A673 (cell line): Measurements from ENCODE around the gene SSUH2. TPM values are rescaled to one million over a fixed set of nuclear protein-coding genes. Genes with fewer than 3 reads are reported as not detected.

ENCODE experiments used
- BruUV-seq: library from RNA; stranded (reverse); fragments of 400-500 nt; replicated peaks from 2 replicates; lab custom pipeline; 2021; lab: Mats Ljungman, UMichigan
- CTCF ChIA-PET: fragments of 300-600 bp; sonication (Branson Sonifier 250); formaldehyde crosslinking; loops from one replicate; lab custom pipeline; 2022; ENCODE audit warnings: antibody characterized with exemption; lab: Charles Lee
- POLR2A ChIA-PET: fragments of 300-600 bp; sonication (Branson Sonifier 250); formaldehyde crosslinking; loops from one replicate; lab custom pipeline; 2022; ENCODE audit warnings: antibody characterized with exemption; ENCODE audit not compliant: low non-redundant PET; lab: Charles Lee
- DNase-seq: peaks from one replicate; pipeline ENCODE4 v3.0.0-alpha.2; 2015; ENCODE audit warnings: low spot score
- H3K27ac ChIP-seq: fragments of 200-600 bp; sonication (generic); 2 replicates; pipeline ENCODE4 v1.5.1; 2016; ENCODE audit warnings: mixed run types, low read depth, mild to moderate bottlenecking, mixed read lengths, antibody characterized with exemption, low read length; ENCODE audit not compliant: poor library complexity, severe bottlenecking
- H3K27me3 ChIP-seq: fragments of 200-600 bp; sonication (generic); replicated peaks from 2 replicates; pipeline ENCODE4 v1.6.1; 2017; ENCODE audit warnings: mixed run types, low read depth, mild to moderate bottlenecking, mixed read lengths, antibody characterized with exemption, low read length; ENCODE audit not compliant: insufficient read depth, poor library complexity
- H3K36me3 ChIP-seq: fragments of 200-600 bp; sonication (generic); 2 replicates; pipeline ENCODE4 v1.6.1; 2016; ENCODE audit warnings: mixed run types, mild to moderate bottlenecking, mixed read lengths, antibody characterized with exemption, low read length; ENCODE audit not compliant: insufficient read depth, poor library complexity, severe bottlenecking
- H3K4me1 ChIP-seq: fragments of 200-600 bp; sonication (generic); 2 replicates; pipeline ENCODE4 v1.6.1; 2017; ENCODE audit warnings: mixed run types, mild to moderate bottlenecking, mixed read lengths, antibody characterized with exemption, low read length; ENCODE audit not compliant: insufficient read depth, poor library complexity, severe bottlenecking
- H3K4me3 ChIP-seq: fragments of 200-600 bp; sonication (generic); 2 replicates; pipeline ENCODE4 v1.5.1; 2016; ENCODE audit warnings: low read depth, mixed run types, mild to moderate bottlenecking, mixed read lengths, low read length; ENCODE audit not compliant: poor library complexity, severe bottlenecking
- H3K9me3 ChIP-seq: fragments of 200-600 bp; sonication (generic); 2 replicates; pipeline ENCODE4 v1.6.1; 2016; ENCODE audit warnings: mixed run types, low read depth, mild to moderate bottlenecking, mixed read lengths, antibody characterized with exemption, low read length; ENCODE audit not compliant: poor library complexity, severe bottlenecking
- EZH2 ChIP-seq: fragments of 200-600 bp; sonication (generic); IDR thresholded peaks from 2 replicates; pipeline ENCODE4 v1.6.1; 2017; ENCODE audit warnings: borderline replicate concordance, low read depth, mild to moderate bottlenecking, mixed read lengths, antibody characterized with exemption, low read length; ENCODE audit not compliant: poor library complexity, severe bottlenecking
- intact Hi-C: fragments of 100-400 bp; cut with micrococcal nuclease; formaldehyde crosslinking; loops from one replicate; pipeline ENCODE4 v1.10.0; 2022; ENCODE audit not compliant: unreplicated experiment
- total RNA-seq: library from RNA; stranded (reverse); gene quantifications from 2 replicates; pipeline ENCODE4 v1.2.3, GENCODE V29; 2021
- TF ChIP-seq, protein P1 (sequence below): fragments of 300-800, 200-600 bp; sonication (generic); conservative IDR thresholded peaks from 2 replicates; pipeline ENCODE4 v1.5.1; 2017; ENCODE audit warnings: low read depth, mild to moderate bottlenecking, antibody characterized with exemption, low read length, moderate library complexity, mixed read lengths

The SSUH2 gene
- total RNA-seq, 1 experiment from 2014 or later = 3.6 TPM

DNA sequence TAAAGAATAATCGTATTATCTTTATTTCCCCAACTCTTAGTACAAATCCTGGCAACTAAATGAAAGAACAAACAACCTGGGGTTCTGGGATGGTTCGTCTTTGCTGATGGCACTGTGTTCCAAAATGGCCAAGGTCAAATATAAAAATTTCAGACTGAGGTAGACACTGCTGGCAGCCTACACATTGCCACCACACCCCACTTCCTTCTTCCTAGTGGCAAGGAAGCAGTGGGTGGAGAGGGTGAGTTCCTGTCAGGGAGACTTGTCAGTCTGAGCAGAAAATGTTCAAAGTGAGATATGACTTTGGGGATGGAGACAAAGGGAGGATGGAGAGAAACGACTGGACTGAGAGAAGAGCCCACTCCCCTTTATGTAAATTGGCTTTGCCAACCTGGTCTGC lies 73.3 kb downstream of the SSUH2 start:
- TF ChIP-seq, protein P1, sequence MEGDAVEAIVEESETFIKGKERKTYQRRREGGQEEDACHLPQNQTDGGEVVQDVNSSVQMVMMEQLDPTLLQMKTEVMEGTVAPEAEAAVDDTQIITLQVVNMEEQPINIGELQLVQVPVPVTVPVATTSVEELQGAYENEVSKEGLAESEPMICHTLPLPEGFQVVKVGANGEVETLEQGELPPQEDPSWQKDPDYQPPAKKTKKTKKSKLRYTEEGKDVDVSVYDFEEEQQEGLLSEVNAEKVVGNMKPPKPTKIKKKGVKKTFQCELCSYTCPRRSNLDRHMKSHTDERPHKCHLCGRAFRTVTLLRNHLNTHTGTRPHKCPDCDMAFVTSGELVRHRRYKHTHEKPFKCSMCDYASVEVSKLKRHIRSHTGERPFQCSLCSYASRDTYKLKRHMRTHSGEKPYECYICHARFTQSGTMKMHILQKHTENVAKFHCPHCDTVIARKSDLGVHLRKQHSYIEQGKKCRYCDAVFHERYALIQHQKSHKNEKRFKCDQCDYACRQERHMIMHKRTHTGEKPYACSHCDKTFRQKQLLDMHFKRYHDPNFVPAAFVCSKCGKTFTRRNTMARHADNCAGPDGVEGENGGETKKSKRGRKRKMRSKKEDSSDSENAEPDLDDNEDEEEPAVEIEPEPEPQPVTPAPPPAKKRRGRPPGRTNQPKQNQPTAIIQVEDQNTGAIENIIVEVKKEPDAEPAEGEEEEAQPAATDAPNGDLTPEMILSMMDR = no peak
- no peak for TF ChIP-seq EZH2
- CTCF ChIA-PET = no interaction called here

More for the DNA sequence above, 73.3 kb downstream of the SSUH2 start:
- POLR2A ChIA-PET = no interaction called here
- DNase-seq = peak; percentile 14
- H3K27ac ChIP-seq = no peak overlapping the region
- H3K4me3 ChIP-seq = no peak overlapping the region
- H3K36me3 ChIP-seq = no peaks in the 10 kb centered on the region
- H3K27me3 ChIP-seq = no peaks in the 10 kb centered on the region
- no TSS peak for BruUV-seq
- H3K9me3 ChIP-seq = no peaks in the 10 kb centered on the region
- intact Hi-C loops = no loop called here
- H3K4me1 ChIP-seq = peaks cover 10% of the 10 kb centered on the region

Other genes starting within 250 kb of the SSUH2 start
- 4.3 and 4.5 TPM in 2 replicates for gene LMCD1, start 143.0 kb downstream of the SSUH2 start, total RNA-seq
- gene CAV3, start 89.0 kb upstream of the SSUH2 start, total RNA-seq = not detected in 2 replicates
- gene OXTR, start 124.8 kb upstream of the SSUH2 start, total RNA-seq = 5.6 and 6.5 TPM in 2 replicates